ENCODE data around the gene KLRG1.

GRCh38 chr12:8987685-8988084 is 1.7 kb upstream of the KLRG1 start:
- TF ChIP-seq HINFP (tag; conservative IDR thresholded peaks at IDR 0.05; ENCODE audit: low read depth), result no peak
- TF ChIP-seq CHD4 (IDR thresholded peaks at IDR 0.05; ENCODE audit: insufficient read depth, insufficient replicate concordance, low read depth, low read length, poor library complexity, severe bottlenecking), result no peak
- no peak for TF ChIP-seq THRAP3 (IDR thresholded peaks at IDR 0.05; ENCODE audit: borderline replicate concordance)
- TF ChIP-seq FOXP1 (CRISPR knock-in tag; IDR thresholded peaks at IDR 0.05), result no peak

All from K562 (cell line).